IMR-90 (cell line): Measurements from ENCODE around the gene HOXB1.

Source experiments
- MAFK ChIP-seq: IDR thresholded peaks from 2 replicates; pipeline ENCODE4 v1.6.1; 2012; ENCODE audit warnings: low read depth, low read length, improper control_type of control experiment
- MAZ ChIP-seq: IDR thresholded peaks from 2 replicates; pipeline ENCODE4 v1.6.1; 2012; ENCODE audit warnings: low read depth, mild to moderate bottlenecking, low read length, improper control_type of control experiment, moderate library complexity, borderline replicate concordance
- POLR2A ChIP-seq: IDR thresholded peaks from 2 replicates; pipeline ENCODE4 v1.6.1; 2012; ENCODE audit warnings: mild to moderate bottlenecking, low read depth, low read length
- TF ChIP-seq, protein P1 (sequence below): conservative IDR thresholded peaks from 2 replicates; pipeline ENCODE4 v1.5.1; 2012; ENCODE audit warnings: mild to moderate bottlenecking, low read depth, low read length, improper control_type of control experiment

GRCh38 chr17:48569674-48570324 lies 39.0 kb upstream of the HOXB1 start:
- TF ChIP-seq, protein P1, sequence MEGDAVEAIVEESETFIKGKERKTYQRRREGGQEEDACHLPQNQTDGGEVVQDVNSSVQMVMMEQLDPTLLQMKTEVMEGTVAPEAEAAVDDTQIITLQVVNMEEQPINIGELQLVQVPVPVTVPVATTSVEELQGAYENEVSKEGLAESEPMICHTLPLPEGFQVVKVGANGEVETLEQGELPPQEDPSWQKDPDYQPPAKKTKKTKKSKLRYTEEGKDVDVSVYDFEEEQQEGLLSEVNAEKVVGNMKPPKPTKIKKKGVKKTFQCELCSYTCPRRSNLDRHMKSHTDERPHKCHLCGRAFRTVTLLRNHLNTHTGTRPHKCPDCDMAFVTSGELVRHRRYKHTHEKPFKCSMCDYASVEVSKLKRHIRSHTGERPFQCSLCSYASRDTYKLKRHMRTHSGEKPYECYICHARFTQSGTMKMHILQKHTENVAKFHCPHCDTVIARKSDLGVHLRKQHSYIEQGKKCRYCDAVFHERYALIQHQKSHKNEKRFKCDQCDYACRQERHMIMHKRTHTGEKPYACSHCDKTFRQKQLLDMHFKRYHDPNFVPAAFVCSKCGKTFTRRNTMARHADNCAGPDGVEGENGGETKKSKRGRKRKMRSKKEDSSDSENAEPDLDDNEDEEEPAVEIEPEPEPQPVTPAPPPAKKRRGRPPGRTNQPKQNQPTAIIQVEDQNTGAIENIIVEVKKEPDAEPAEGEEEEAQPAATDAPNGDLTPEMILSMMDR: peak; percentile 24; the same call in 1 of the 2 replicates
- no peak for TF ChIP-seq POLR2A
- no peak for TF ChIP-seq MAFK
- no peak for TF ChIP-seq MAZ
